ENCODE data around the gene CDRT4. TPM values are rescaled to one million over a fixed set of nuclear protein-coding genes. Genes with fewer than 3 reads are reported as not detected.
"Not testable (repeated sequence)": the region's sequence is repeated elsewhere in the genome, so short reads cannot be mapped to it uniquely, and the experiment has no call there.

CDRT4 gene
- total RNA-seq, 2 experiments from 2014 or later = 3.6 to 3.7 TPM

DNA sequence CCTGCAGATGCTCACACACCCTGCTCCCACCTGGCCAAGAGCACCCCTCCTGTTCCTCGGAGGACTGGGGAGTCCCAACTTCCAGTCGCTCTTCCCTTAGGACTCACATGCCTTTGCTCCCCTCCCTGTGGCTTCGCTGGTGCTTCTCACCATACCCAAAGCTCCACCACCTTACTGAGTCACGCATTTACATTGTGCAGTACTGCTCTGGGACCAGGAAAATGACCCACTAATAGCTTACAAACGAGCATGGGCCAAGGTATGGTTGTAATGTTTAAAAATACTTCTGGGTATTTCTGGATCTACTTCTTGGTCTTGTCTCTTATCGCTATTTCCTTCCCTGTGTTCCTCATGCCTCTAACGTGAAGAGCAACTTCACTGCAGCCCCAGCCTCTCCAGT is 41.0 kb upstream of the CDRT4 start:
- Mint-ChIP-seq H3K27ac (no peak overlapping the region), H3K36me3 (ENCODE audit: low read depth) (peaks cover 5% of the 10 kb centered on the region), H3K27me3 (no peaks in the 10 kb centered on the region), H3K4me1 (ENCODE audit: low read depth) (peaks cover 3% of the 10 kb centered on the region), H3K4me3 (no peak overlapping the region), H3K9me3 (no peaks in the 10 kb centered on the region)
- TF ChIP-seq, protein P1, sequence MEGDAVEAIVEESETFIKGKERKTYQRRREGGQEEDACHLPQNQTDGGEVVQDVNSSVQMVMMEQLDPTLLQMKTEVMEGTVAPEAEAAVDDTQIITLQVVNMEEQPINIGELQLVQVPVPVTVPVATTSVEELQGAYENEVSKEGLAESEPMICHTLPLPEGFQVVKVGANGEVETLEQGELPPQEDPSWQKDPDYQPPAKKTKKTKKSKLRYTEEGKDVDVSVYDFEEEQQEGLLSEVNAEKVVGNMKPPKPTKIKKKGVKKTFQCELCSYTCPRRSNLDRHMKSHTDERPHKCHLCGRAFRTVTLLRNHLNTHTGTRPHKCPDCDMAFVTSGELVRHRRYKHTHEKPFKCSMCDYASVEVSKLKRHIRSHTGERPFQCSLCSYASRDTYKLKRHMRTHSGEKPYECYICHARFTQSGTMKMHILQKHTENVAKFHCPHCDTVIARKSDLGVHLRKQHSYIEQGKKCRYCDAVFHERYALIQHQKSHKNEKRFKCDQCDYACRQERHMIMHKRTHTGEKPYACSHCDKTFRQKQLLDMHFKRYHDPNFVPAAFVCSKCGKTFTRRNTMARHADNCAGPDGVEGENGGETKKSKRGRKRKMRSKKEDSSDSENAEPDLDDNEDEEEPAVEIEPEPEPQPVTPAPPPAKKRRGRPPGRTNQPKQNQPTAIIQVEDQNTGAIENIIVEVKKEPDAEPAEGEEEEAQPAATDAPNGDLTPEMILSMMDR (IDR thresholded peaks at IDR 0.05) = no peak
- CTCF ChIA-PET = interaction anchor here (1.3 kb wide), 1 partner anchor 250 kb away, joined by 3 read pairs; no protein-coding TSS in a partner anchor
- POLR2A ChIA-PET = no interaction called here
- ATAC-seq (no peak), DNase-seq (no peak)
- intact Hi-C loops (cut with micrococcal nuclease) = no loop called here

DNA sequence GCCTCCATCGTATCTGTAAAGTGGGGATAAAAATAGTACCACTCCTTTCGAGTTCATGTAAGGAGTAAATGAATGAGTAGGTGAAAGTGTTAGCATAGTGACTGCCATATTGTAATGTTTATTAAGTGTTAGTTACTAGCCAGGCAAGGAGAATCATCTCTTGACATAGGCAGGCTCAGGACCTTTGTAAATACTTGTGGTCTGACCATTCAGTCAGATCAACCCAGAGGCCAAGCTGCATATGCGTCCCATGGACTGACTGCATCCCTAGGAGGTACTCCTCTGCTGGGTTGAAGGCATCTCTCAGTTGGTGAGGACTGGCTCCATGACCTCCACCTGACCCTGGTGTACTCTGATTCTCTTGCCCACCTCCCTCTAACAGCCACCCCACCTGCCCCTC is 40.5 kb upstream of the CDRT4 start:
- ChIA-PET POLR2A (no interaction called here), CTCF (interaction anchor here (1.3 kb wide), 1 partner anchor 250 kb away, joined by 3 read pairs; no protein-coding TSS in a partner anchor)
- Mint-ChIP-seq H3K27me3 (no peaks in the 10 kb centered on the region), H3K9me3 (no peaks in the 10 kb centered on the region), H3K4me1 (ENCODE audit: low read depth) (peaks cover 4% of the 10 kb centered on the region), H3K36me3 (ENCODE audit: low read depth) (peaks cover 5% of the 10 kb centered on the region), H3K4me3 (no peak overlapping the region), H3K27ac (no peak overlapping the region)
- TF ChIP-seq, protein P1 (IDR thresholded peaks at IDR 0.05) = no peak
- ATAC-seq = no peak
- intact Hi-C loops (cut with micrococcal nuclease) = no loop called here
- DNase-seq = no peak

DNA sequence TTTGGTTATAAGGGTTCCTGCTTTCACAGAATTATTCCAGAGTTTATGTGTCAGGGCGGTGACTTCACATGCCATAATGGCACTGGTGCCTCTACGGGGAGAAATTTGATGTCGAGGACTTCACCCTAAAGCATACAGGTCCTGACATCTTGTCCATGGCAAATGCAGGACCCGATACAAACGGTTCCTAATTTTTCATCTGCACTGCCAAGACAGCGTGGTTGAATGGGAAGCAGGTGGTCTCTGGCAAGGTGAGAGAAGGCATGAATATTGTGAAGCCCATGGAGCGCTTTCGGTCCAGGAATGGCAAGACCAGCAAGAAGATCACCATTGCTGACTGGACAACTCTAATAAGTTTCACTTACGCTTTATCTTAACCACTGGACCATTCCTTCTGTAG is 39.6 kb upstream of the CDRT4 start:
- POLR2A ChIA-PET = no interaction called here
- no peak overlapping the region for H3K27ac Mint-ChIP-seq
- peaks cover 10% of the 10 kb centered on the region for H3K4me1 Mint-ChIP-seq (ENCODE audit: low read depth)
- no peaks in the 10 kb centered on the region for H3K27me3 Mint-ChIP-seq
- intact Hi-C loops (cut with micrococcal nuclease) = no loop called here
- H3K36me3 Mint-ChIP-seq (ENCODE audit: low read depth) = peaks cover 8% of the 10 kb centered on the region
- TF ChIP-seq, protein P1 (IDR thresholded peaks at IDR 0.05) = no peak
- H3K4me3 Mint-ChIP-seq = no peak overlapping the region
- no peak for DNase-seq
- no peaks in the 10 kb centered on the region for H3K9me3 Mint-ChIP-seq
- ATAC-seq = no peak
- CTCF ChIA-PET = no interaction called here

DNA sequence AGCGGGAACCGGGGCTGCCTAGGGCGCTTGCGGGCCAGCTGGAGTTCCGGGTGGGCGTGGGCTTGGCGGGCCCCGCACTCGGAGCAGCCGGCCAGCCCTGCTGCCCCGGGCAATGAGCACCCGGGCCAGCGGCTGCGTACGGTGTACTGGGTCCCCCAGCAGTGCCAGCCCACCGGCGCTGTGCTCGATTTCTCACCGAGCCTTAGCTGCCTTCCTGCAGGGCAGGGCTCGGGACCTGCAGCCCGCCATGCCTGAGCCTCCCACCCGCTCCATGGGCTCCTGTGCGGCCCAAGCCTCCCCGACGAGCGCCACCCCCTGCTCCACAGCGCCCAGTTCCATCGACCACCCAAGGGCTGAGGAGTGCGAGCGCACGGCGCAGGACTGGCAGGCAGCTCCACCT is 38.3 kb upstream of the CDRT4 start:
- POLR2A ChIA-PET = not testable (repeated sequence)

DNA sequence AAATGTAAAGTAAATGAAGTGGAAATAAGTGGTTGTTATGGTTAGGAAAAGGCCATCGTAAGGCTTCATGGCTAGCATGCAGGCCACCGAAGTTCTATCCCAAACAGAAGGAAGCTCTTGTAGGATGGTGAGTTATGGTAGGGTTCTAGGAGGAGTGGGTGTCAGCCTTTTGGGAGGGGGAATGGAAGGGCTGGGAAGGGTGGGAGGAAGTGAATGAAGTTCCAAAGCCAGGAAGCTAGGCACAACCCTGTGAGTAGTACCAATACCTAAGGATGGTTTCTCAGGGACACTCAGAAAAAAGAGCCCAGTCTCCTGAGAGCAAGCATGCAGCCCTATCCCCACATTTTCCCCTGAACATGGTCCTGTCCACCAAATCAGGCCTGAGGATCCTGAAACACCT is 36.3 kb upstream of the CDRT4 start:
- Mint-ChIP-seq H3K27ac (no peak overlapping the region), H3K36me3 (ENCODE audit: low read depth) (peaks cover 11% of the 10 kb centered on the region), H3K9me3 (no peaks in the 10 kb centered on the region), H3K27me3 (no peaks in the 10 kb centered on the region), H3K4me3 (no peak overlapping the region), H3K4me1 (ENCODE audit: low read depth) (peaks cover 6% of the 10 kb centered on the region)
- CTCF ChIA-PET = interaction anchor here (0.9 to 4.8 kb wide), 13 partner anchors 9 to 273 kb away, joined by 3 to 76 read pairs (median 5); partner anchors contain the start of gene PMP22
- TF ChIP-seq, protein P1 (IDR thresholded peaks at IDR 0.05) = no peak
- POLR2A ChIA-PET = interaction anchor here (1.5 kb wide), 1 partner anchor 245 kb away, joined by 4 read pairs; no protein-coding TSS in a partner anchor
- DNase-seq (no peak), ATAC-seq (no peak)
- intact Hi-C loops (cut with micrococcal nuclease) = loop anchor here (5.0 kb wide), 1 partner anchor 246 kb away; no protein-coding TSS in a partner anchor

More for the DNA sequence above, 38.3 kb upstream of the CDRT4 start:
- H3K4me3 Mint-ChIP-seq; H3K36me3 Mint-ChIP-seq (ENCODE audit: low read depth); H3K4me1 Mint-ChIP-seq (ENCODE audit: low read depth); H3K27me3 Mint-ChIP-seq; H3K9me3 Mint-ChIP-seq; intact Hi-C loops (cut with micrococcal nuclease); DNase-seq; H3K27ac Mint-ChIP-seq; CTCF ChIA-PET; ATAC-seq: not testable (repeated sequence)
